ENCODE data around the gene PRTFDC1. TPM values are rescaled to one million over a fixed set of nuclear protein-coding genes. Genes with fewer than 3 reads are reported as not detected.

The PRTFDC1 gene
- total RNA-seq, 1 donor from 2014 or later: 9.6 TPM

- DNase-seq (ENCODE audit: low read depth): no peak
- Histone ChIP-seq H3K36me3 (ENCODE audit: control insufficient read depth, insufficient read depth, low read length) (no peaks in the 10 kb centered on the region), H3K4me3 (ENCODE audit: low read depth, low read length) (no peak overlapping the region), H3K27me3 (ENCODE audit: control insufficient read depth, insufficient read depth, low read length) (no peaks in the 10 kb centered on the region)
- no peak for TF ChIP-seq CTCF (IDR thresholded peaks at IDR 0.05; ENCODE audit: insufficient read depth, low read length, poor library complexity, severe bottlenecking)
Observed at GRCh38 chr10:24938076-24938475, 14.3 kb downstream of the PRTFDC1 start.

- Histone ChIP-seq H3K36me3 (ENCODE audit: control insufficient read depth, insufficient read depth, low read length) (no peaks in the 10 kb centered on the region), H3K27me3 (ENCODE audit: control insufficient read depth, insufficient read depth, low read length) (no peaks in the 10 kb centered on the region), H3K4me3 (ENCODE audit: low read depth, low read length) (no peak overlapping the region)
- no peak for TF ChIP-seq CTCF (IDR thresholded peaks at IDR 0.05; ENCODE audit: insufficient read depth, low read length, poor library complexity, severe bottlenecking)
- DNase-seq (ENCODE audit: low read depth): no peak
Observed at GRCh38 chr10:24935504-24936292, 16.7 kb downstream of the PRTFDC1 start.

GRCh38 chr10:24931236-24931635 is 21.2 kb downstream of the PRTFDC1 start:
- Histone ChIP-seq H3K27me3 (ENCODE audit: control insufficient read depth, insufficient read depth, low read length) (no peaks in the 10 kb centered on the region), H3K36me3 (ENCODE audit: control insufficient read depth, insufficient read depth, low read length) (no peaks in the 10 kb centered on the region), H3K4me3 (ENCODE audit: low read depth, low read length) (no peak overlapping the region)
- no peak for DNase-seq (ENCODE audit: low read depth)
- no peak for TF ChIP-seq CTCF (IDR thresholded peaks at IDR 0.05; ENCODE audit: insufficient read depth, low read length, poor library complexity, severe bottlenecking)

GRCh38 chr10:24930427-24930826 is 22.0 kb downstream of the PRTFDC1 start:
- H3K27me3 ChIP-seq (ENCODE audit: control insufficient read depth, insufficient read depth, low read length): no peaks in the 10 kb centered on the region
- H3K4me3 ChIP-seq (ENCODE audit: low read depth, low read length): no peak overlapping the region
- TF ChIP-seq CTCF (IDR thresholded peaks at IDR 0.05; ENCODE audit: insufficient read depth, low read length, poor library complexity, severe bottlenecking): no peak
- H3K36me3 ChIP-seq (ENCODE audit: control insufficient read depth, insufficient read depth, low read length): no peaks in the 10 kb centered on the region
- DNase-seq (ENCODE audit: low read depth): no peak

- TF ChIP-seq CTCF (IDR thresholded peaks at IDR 0.05; ENCODE audit: insufficient read depth, low read length, poor library complexity, severe bottlenecking): no peak
- no peak for DNase-seq (ENCODE audit: low read depth)
- Histone ChIP-seq H3K4me3 (ENCODE audit: low read depth, low read length) (no peak overlapping the region), H3K27me3 (ENCODE audit: control insufficient read depth, insufficient read depth, low read length) (no peaks in the 10 kb centered on the region), H3K36me3 (ENCODE audit: control insufficient read depth, insufficient read depth, low read length) (no peaks in the 10 kb centered on the region)
Observed at GRCh38 chr10:24929904-24930303, 22.5 kb downstream of the PRTFDC1 start.

GRCh38 chr10:24929056-24929544 is 23.3 kb downstream of the PRTFDC1 start:
- Histone ChIP-seq H3K4me3 (ENCODE audit: low read depth, low read length) (no peak overlapping the region), H3K27me3 (ENCODE audit: control insufficient read depth, insufficient read depth, low read length) (no peaks in the 10 kb centered on the region), H3K36me3 (ENCODE audit: control insufficient read depth, insufficient read depth, low read length) (no peaks in the 10 kb centered on the region)
- TF ChIP-seq CTCF (IDR thresholded peaks at IDR 0.05; ENCODE audit: insufficient read depth, low read length, poor library complexity, severe bottlenecking): no peak
- DNase-seq (ENCODE audit: low read depth): no peak
